Fibroblast of lung (primary cell): ENCODE measurements around the gene PACS2. TPM values are rescaled to one million over a fixed set of nuclear protein-coding genes. Genes with fewer than 3 reads are reported as not detected.

Experiments
- DNase-seq, 2 donors: peaks; one replicate each; pipeline versions ENCODE4 v3.0.0 to v3.0.0-alpha.2; 2010; ENCODE audit warnings: low read depth in 2 of 2
- H2AFZ ChIP-seq: 2 replicates; pipeline ENCODE4 v1.5.1; 2012; ENCODE audit warnings: low read length, control low read depth, inconsistent platforms
- H3K27ac ChIP-seq: 2 replicates; pipeline ENCODE4 v1.5.1; 2011; ENCODE audit warnings: low read length, control low read depth; ENCODE audit not compliant: insufficient read depth
- H3K27me3 ChIP-seq: 2 replicates; pipeline ENCODE4 v1.5.1; 2011; ENCODE audit warnings: mild to moderate bottlenecking, low read length; ENCODE audit not compliant: control insufficient read depth, insufficient read depth
- H3K36me3 ChIP-seq: 2 replicates; pipeline ENCODE4 v1.5.1; 2011; ENCODE audit warnings: low read length; ENCODE audit not compliant: control insufficient read depth, insufficient read depth
- H3K4me1 ChIP-seq: 2 replicates; pipeline ENCODE4 v1.5.1; 2011; ENCODE audit warnings: low read length; ENCODE audit not compliant: control insufficient read depth, insufficient read depth; ENCODE audit errors: extremely low read depth
- H3K4me2 ChIP-seq: 2 replicates; pipeline ENCODE4 v1.5.1; 2011; ENCODE audit warnings: low read length, control low read depth; ENCODE audit not compliant: insufficient read depth; ENCODE audit errors: extremely low read depth
- H3K4me3 ChIP-seq, 4 experiments: fragments of 200-600 bp in 1 of 4; sonication (generic) in 1 of 4; replicated peaks in 1 of 4; 2 replicates each; pipeline ENCODE4 v1.5.1; 2011 to 2016; ENCODE audit warnings: low read length in 4 of 4, low read depth in 3 of 4, mild to moderate bottlenecking in 3 of 4, control low read depth in 2 of 4, inconsistent platforms in 1 of 4, mixed read lengths in 1 of 4; ENCODE audit not compliant: insufficient read depth in 1 of 4; ENCODE audit errors: control extremely low read depth in 1 of 4
- H3K79me2 ChIP-seq: 2 replicates; pipeline ENCODE4 v1.5.1; 2012; ENCODE audit warnings: mild to moderate bottlenecking, low read length, inconsistent platforms; ENCODE audit not compliant: control insufficient read depth, insufficient read depth
- H3K9ac ChIP-seq: 2 replicates; pipeline ENCODE4 v1.5.1; 2011; ENCODE audit warnings: mild to moderate bottlenecking, low read length, control low read depth; ENCODE audit not compliant: insufficient read depth
- H3K9me3 ChIP-seq: 2 replicates; pipeline ENCODE4 v1.5.1; 2012; ENCODE audit warnings: low read depth, low read length; ENCODE audit not compliant: control insufficient read depth, insufficient read depth
- H4K20me1 ChIP-seq: 2 replicates; pipeline ENCODE4 v1.5.1; 2011; ENCODE audit warnings: low read length; ENCODE audit not compliant: control insufficient read depth, insufficient read depth; ENCODE audit errors: extremely low read depth
- EZH2 ChIP-seq: IDR thresholded peaks from 2 replicates; pipeline ENCODE4 v1.5.1; 2012; ENCODE audit warnings: low read length, control low read depth, mild to moderate bottlenecking; ENCODE audit errors: missing control alignments
- polyA plus RNA-seq, 2 donors: library from polyadenylated mRNA; depleted of rRNA in 1 of 2; stranded (reverse) in 1 of 2; unstranded in 1 of 2; fragments of >200 nt; gene quantifications; 2 replicates each; pipeline ENCODE4 v1.2.1, GENCODE V29; 2011 to 2012; ENCODE audit warnings: missing spikeins in 1 of 2
- total RNA-seq: library from RNA; depleted of rRNA; stranded (reverse); fragments of >200 nt; gene quantifications from 2 replicates; pipeline ENCODE4 v1.2.1, GENCODE V29; 2014
- TF ChIP-seq, protein P1 (sequence below), 2 donors: IDR thresholded peaks in 1 of 2; conservative IDR thresholded peaks in 1 of 2; 1 replicate in 1 of 2; 2 replicates in 1 of 2; pipeline ENCODE4 v1.5.1; 2011 to 2012; ENCODE audit warnings: low read length in 2 of 2, control low read depth in 1 of 2, inconsistent platforms in 1 of 2, low read depth in 1 of 2, mild to moderate bottlenecking in 1 of 2

Gene PACS2
- total and polyA plus RNA-seq, 2 donors (not counting 1 experiment from before 2014, with no cell fraction given): 20.3 to 52.5 TPM

DNA sequence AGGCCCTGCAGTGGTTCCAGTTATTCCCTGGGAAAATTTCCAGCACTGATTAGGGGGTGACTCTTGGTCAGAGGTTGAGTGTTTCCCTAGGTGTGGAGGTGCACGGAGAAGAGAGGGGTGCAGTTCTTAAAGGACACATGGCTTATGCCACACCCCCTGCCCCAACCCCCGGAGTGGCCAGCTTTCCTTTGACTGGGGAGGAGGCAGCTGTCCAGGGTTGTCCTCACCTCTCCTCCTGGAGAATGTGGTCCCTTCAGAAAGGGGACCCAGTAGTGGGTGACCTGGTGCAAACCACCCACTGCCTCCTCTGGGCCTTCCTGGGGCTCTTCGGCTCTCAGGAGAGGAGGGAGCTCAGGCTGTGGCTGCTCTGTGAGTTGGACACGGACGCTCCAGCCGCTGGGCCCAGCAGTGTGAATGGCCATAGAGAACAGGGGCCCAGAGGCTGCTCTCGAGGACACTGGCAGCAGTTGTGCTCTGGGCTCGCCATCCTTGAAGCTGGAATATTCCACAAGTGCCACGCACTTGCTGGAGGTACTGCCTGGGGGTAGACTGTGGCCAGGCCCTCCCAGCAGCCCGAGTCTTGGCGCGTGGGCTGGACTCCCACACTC lies 13.6 kb downstream of the PACS2 start:
- TF ChIP-seq, protein P1, sequence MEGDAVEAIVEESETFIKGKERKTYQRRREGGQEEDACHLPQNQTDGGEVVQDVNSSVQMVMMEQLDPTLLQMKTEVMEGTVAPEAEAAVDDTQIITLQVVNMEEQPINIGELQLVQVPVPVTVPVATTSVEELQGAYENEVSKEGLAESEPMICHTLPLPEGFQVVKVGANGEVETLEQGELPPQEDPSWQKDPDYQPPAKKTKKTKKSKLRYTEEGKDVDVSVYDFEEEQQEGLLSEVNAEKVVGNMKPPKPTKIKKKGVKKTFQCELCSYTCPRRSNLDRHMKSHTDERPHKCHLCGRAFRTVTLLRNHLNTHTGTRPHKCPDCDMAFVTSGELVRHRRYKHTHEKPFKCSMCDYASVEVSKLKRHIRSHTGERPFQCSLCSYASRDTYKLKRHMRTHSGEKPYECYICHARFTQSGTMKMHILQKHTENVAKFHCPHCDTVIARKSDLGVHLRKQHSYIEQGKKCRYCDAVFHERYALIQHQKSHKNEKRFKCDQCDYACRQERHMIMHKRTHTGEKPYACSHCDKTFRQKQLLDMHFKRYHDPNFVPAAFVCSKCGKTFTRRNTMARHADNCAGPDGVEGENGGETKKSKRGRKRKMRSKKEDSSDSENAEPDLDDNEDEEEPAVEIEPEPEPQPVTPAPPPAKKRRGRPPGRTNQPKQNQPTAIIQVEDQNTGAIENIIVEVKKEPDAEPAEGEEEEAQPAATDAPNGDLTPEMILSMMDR (conservative IDR thresholded peaks at IDR 0.05 in 1 of 2, IDR thresholded peaks at IDR 0.05 in 1 of 2; ENCODE audit: low read depth in 1 of 2, low read length in 2 of 2): no peak
- Histone ChIP-seq H3K4me2 (no peak overlapping the region), H3K27me3 (no peaks in the 10 kb centered on the region), H3K27ac (no peak overlapping the region), H3K9me3 (no peaks in the 10 kb centered on the region), H3K79me2 (peaks cover 17% of the 10 kb centered on the region), H3K36me3 (no peaks in the 10 kb centered on the region), H3K4me1 (peaks cover 4% of the 10 kb centered on the region), H3K4me3 (no peak overlapping the region), H3K9ac (no peak overlapping the region), H2AFZ (no peak overlapping the region), H4K20me1 (no peaks in the 10 kb centered on the region)
- no peak for DNase-seq

DNA sequence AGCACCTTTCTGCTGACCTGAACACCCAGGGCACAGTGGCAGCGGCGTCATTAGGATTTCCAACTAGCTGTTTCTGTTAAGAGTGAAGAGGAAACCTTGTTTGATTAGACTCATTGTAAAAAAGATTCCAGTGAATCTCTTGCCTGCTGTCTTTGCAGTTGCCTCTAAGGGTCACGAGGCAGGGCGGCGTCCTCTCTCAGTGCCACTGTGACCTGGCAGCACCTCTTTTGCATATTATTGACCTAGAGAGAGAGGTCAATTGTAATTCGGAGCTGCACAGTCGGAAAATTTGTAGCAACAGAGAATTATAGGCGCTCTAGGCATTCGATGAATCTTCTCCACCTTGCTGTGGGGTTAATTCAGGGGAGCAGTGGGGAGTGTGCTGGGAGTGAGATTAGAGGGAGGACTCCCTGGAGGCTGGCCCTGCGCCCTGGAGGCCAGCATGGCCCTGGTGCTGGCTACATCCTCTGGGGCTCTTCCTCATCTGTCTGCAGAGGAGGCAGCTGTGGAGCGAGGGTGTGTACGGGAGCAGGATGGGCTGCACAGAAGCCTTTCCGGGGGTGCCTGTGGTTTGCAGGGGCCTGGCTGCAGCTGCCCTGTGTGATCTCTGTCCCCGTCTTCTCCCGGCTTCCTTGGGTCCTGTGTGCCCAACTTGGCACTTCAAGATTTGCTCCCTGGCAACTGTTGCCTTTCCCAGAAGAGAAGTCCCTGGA lies 14.3 kb downstream of the PACS2 start:
- TF ChIP-seq EZH2: no peak
- TF ChIP-seq, protein P1 (conservative IDR thresholded peaks at IDR 0.05 in 1 of 2, IDR thresholded peaks at IDR 0.05 in 1 of 2; ENCODE audit: low read depth in 1 of 2, low read length in 2 of 2): no peak
- Histone ChIP-seq H3K9me3 (no peaks in the 10 kb centered on the region), H3K27ac (no peak overlapping the region), H3K79me2 (peaks cover 11% of the 10 kb centered on the region), H3K27me3 (no peaks in the 10 kb centered on the region), H3K4me1 (peaks cover 4% of the 10 kb centered on the region), H3K9ac (no peak overlapping the region), H3K36me3 (no peaks in the 10 kb centered on the region), H2AFZ (no peak overlapping the region), H3K4me3 (no peak overlapping the region), H3K4me2 (no peak overlapping the region), H4K20me1 (no peaks in the 10 kb centered on the region)
- no peak for DNase-seq

DNA sequence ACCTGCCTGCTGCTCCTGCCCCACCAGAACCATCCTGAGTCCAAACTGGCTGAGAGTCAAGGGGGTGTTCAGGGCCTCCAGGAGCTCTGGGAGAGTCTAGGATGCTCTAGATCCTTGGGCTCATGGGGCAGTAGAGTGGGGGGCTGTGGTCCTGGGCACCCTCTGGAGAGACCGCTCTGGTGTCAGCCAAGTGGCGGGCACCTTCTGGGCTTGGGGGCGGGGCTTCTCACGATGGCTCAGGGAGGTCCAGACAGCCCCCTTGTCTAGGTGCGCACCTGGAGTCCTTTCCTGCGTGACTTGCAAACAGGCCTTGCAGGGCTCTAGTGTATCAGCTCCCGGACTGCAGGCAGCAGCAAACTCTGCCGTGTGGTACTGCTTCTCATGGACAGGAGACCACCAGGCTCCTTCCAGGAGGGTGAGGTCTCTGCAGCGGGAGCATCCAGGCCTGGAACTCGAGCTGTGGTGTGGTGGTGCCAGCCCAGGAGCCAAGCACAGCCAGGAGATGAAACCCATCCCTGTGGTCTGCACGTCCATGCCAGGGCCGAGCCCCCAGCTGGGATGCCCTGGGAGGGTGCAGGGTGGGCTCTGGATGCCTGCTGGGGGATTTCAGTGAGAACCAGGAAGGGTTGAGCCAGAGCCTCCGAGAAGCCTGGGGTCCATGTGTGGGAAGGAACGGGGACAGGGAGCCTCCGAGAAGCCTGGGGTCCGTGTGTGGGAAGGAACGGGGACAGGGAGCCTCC lies 15.0 kb downstream of the PACS2 start:
- H4K20me1 ChIP-seq: no peaks in the 10 kb centered on the region
- no peak overlapping the region for H3K9ac ChIP-seq
- TF ChIP-seq EZH2: no peak
- TF ChIP-seq, protein P1 (conservative IDR thresholded peaks at IDR 0.05 in 1 of 2, IDR thresholded peaks at IDR 0.05 in 1 of 2; ENCODE audit: low read depth in 1 of 2, low read length in 2 of 2): no peak
- no peak overlapping the region for H3K4me3 ChIP-seq
- H2AFZ ChIP-seq: no peak overlapping the region
- no peaks in the 10 kb centered on the region for H3K9me3 ChIP-seq
- no peak for DNase-seq
- H3K36me3 ChIP-seq: no peaks in the 10 kb centered on the region
- H3K4me1 ChIP-seq: peaks cover 4% of the 10 kb centered on the region
- peaks cover 7% of the 10 kb centered on the region for H3K79me2 ChIP-seq
- H3K27ac ChIP-seq: no peak overlapping the region
- no peak overlapping the region for H3K4me2 ChIP-seq
- H3K27me3 ChIP-seq: no peaks in the 10 kb centered on the region
